Endothelial cell of umbilical vein (primary cell): ENCODE measurements around the gene ATP6V1F. TPM values are rescaled to one million over a fixed set of nuclear protein-coding genes. Genes with fewer than 3 reads are reported as not detected.

Source experiments
- BruUV-seq: library from RNA; stranded (reverse); fragments of 400-500 nt; replicated peaks from 2 replicates; lab custom pipeline; 2021; lab: Mats Ljungman, UMichigan
- CTCF ChIA-PET: fragments of 300-600, 350-600 bp; sonication (Branson Sonifier 250); formaldehyde crosslinking; loops from one replicate; lab custom pipeline; 2021; ENCODE audit warnings: antibody characterized with exemption, inconsistent platforms; lab: Charles Lee
- POLR2A ChIA-PET: fragments of 300-600, 350-600 bp; sonication (Branson Sonifier 250); formaldehyde crosslinking; loops from one replicate; lab custom pipeline; 2021; ENCODE audit warnings: antibody characterized with exemption, inconsistent platforms; lab: Charles Lee
- DNase-seq: peaks from one replicate; pipeline ENCODE4 v3.0.0-alpha.2; 2011; ENCODE audit warnings: low read depth, low spot score
- FAIRE-seq: peaks from 2 replicates; lab custom pipeline; 2011; peaks lifted over from hg19 to GRCh38; lab: Jason Lieb, UNC
- H2AFZ ChIP-seq: 2 replicates; pipeline ENCODE4 v1.6.0; 2012; ENCODE audit warnings: low read depth, low read length, control low read depth, inconsistent platforms
- H3K27ac ChIP-seq: 2 replicates; pipeline ENCODE4 v1.5.1; 2011; ENCODE audit warnings: low read depth, mild to moderate bottlenecking, control low read depth, low read length, moderate library complexity; ENCODE audit not compliant: insufficient read depth
- H3K27me3 ChIP-seq, 2 experiments: 2 replicates each; pipeline versions ENCODE4 v1.6.0 to v1.6.1; 2011; ENCODE audit warnings: low read length in 2 of 2, mixed read lengths in 1 of 2; ENCODE audit not compliant: control insufficient read depth in 2 of 2, insufficient read depth in 2 of 2
- H3K36me3 ChIP-seq, 2 experiments: 2 replicates in 1 of 2; 3 replicates in 1 of 2; pipeline ENCODE4 v1.5.1; 2011; ENCODE audit warnings: low read length in 2 of 2, mild to moderate bottlenecking in 1 of 2, moderate library complexity in 1 of 2; ENCODE audit not compliant: control insufficient read depth in 2 of 2, insufficient read depth in 2 of 2; ENCODE audit errors: extremely low read depth in 1 of 2
- H3K4me1 ChIP-seq: 3 replicates; pipeline ENCODE4 v1.5.1; 2011; ENCODE audit warnings: mild to moderate bottlenecking, low read length; ENCODE audit not compliant: control insufficient read depth, insufficient read depth; ENCODE audit errors: extremely low read depth
- H3K4me2 ChIP-seq: 2 replicates; pipeline ENCODE4 v1.6.1; 2011; ENCODE audit warnings: low read length, control low read depth, mixed read lengths; ENCODE audit not compliant: insufficient read depth
- H3K4me3 ChIP-seq, 3 experiments: fragments of 200-600 bp in 1 of 3; sonication (generic), shearing (Covaris generic) in 1 of 3; replicated peaks in 1 of 3; 2 replicates each; pipeline ENCODE4 v1.5.1; 2011 to 2016; ENCODE audit warnings: control low read depth in 3 of 3, low read length in 3 of 3, mild to moderate bottlenecking in 2 of 3, inconsistent platforms in 1 of 3, low read depth in 1 of 3, moderate library complexity in 1 of 3; ENCODE audit not compliant: insufficient read depth in 1 of 3
- H3K79me2 ChIP-seq: 2 replicates; pipeline ENCODE4 v1.6.0; 2012; ENCODE audit warnings: low read length, inconsistent platforms; ENCODE audit not compliant: control insufficient read depth, insufficient read depth
- H3K9ac ChIP-seq: replicated peaks from 2 replicates; pipeline ENCODE3; 2011; ENCODE audit warnings: low read length, control low read depth; ENCODE audit not compliant: insufficient read depth; ENCODE audit errors: extremely low read depth
- H3K9me1 ChIP-seq: replicated peaks from 3 replicates; pipeline ENCODE4 v1.6.0; 2011; ENCODE audit warnings: mild to moderate bottlenecking, low read length; ENCODE audit not compliant: control insufficient read depth, insufficient read depth; ENCODE audit errors: extremely low read depth
- H3K9me3 ChIP-seq: replicated peaks from 2 replicates; pipeline ENCODE4 v1.5.1; 2012; ENCODE audit warnings: low read length, inconsistent platforms; ENCODE audit not compliant: control insufficient read depth, insufficient read depth
- H4K20me1 ChIP-seq: replicated peaks from 2 replicates; pipeline ENCODE3; 2011; ENCODE audit warnings: mild to moderate bottlenecking, low read length; ENCODE audit not compliant: control insufficient read depth, insufficient read depth; ENCODE audit errors: extremely low read depth
- EZH2 ChIP-seq: IDR thresholded peaks from 2 replicates; pipeline ENCODE4 v1.6.1; 2012; ENCODE audit warnings: borderline replicate concordance, low read depth, mild to moderate bottlenecking, moderate library complexity, low read length, inconsistent platforms; ENCODE audit not compliant: severe bottlenecking
- FOS ChIP-seq: IDR thresholded peaks from 2 replicates; pipeline ENCODE4 v1.6.1; 2011; ENCODE audit warnings: mild to moderate bottlenecking, low read length, moderate library complexity, borderline replicate concordance; ENCODE audit not compliant: insufficient read depth
- JUN ChIP-seq: IDR thresholded peaks from 2 replicates; pipeline ENCODE4 v1.6.1; 2011; ENCODE audit warnings: borderline replicate concordance, low read depth; ENCODE audit not compliant: insufficient read length, insufficient read depth
- MYC ChIP-seq: IDR thresholded peaks from one replicate; pipeline ENCODE4 v1.6.1; 2011; ENCODE audit warnings: mild to moderate bottlenecking, low read depth, low read length
- POLR2A ChIP-seq: IDR thresholded peaks from 2 replicates; pipeline ENCODE4 v1.6.1; 2012; ENCODE audit warnings: low read depth, mild to moderate bottlenecking, control low read depth, low read length
- POLR2AphosphoS5 ChIP-seq: IDR thresholded peaks from 2 replicates; pipeline ENCODE4 v1.6.1; 2012; ENCODE audit warnings: low read depth, mild to moderate bottlenecking, control low read depth, low read length, moderate library complexity; ENCODE audit not compliant: insufficient read depth
- dilution Hi-C: fragments of 300-500 bp; cut with MboI; formaldehyde crosslinking; loops from one replicate; pipeline ENCODE4 v1.15.0; 2019; ENCODE audit warnings: low sequenced_read_pairs; ENCODE audit not compliant: extremely low pct_ligation_motif_present
- intact Hi-C: fragments of 100-400 bp; cut with micrococcal nuclease; formaldehyde crosslinking; loops from one replicate; pipeline ENCODE4 v1.10.0; 2022
- polyA plus RNA-seq, 4 experiments: library from polyadenylated mRNA; depleted of rRNA in 3 of 4; stranded (reverse) in 3 of 4; unstranded in 1 of 4; fragments of >200 nt; gene quantifications; 2 replicates each; pipeline versions ENCODE4 v1.2.1 to v1.2.3, GENCODE V29; 2011 to 2012; ENCODE audit warnings: missing spikeins in 1 of 4
- total RNA-seq: library from RNA; stranded (reverse); gene quantifications from 2 replicates; pipeline ENCODE4 v1.2.3, GENCODE V29; 2021
- TF ChIP-seq, protein P1 (sequence below), 2 donors: IDR thresholded peaks; 1 replicate in 1 of 2; 2 replicates in 1 of 2; pipeline ENCODE4 v1.5.1; 2011; ENCODE audit warnings: low read length in 2 of 2, mild to moderate bottlenecking in 2 of 2, moderate library complexity in 2 of 2, control low read depth in 1 of 2, inconsistent platforms in 1 of 2, low read depth in 1 of 2; ENCODE audit not compliant: insufficient read depth in 1 of 2; ENCODE audit errors: extremely low read depth in 1 of 2
- TF ChIP-seq, protein P2 (sequence below): IDR thresholded peaks from 2 replicates; pipeline ENCODE4 v1.6.1; 2011; ENCODE audit not compliant: insufficient read depth, insufficient read length

ATP6V1F gene
- total and polyA plus RNA-seq, 2 donors (not counting 3 experiments of a cell fraction or from before 2014, with no cell fraction given): 156 to 360 TPM

DNA sequence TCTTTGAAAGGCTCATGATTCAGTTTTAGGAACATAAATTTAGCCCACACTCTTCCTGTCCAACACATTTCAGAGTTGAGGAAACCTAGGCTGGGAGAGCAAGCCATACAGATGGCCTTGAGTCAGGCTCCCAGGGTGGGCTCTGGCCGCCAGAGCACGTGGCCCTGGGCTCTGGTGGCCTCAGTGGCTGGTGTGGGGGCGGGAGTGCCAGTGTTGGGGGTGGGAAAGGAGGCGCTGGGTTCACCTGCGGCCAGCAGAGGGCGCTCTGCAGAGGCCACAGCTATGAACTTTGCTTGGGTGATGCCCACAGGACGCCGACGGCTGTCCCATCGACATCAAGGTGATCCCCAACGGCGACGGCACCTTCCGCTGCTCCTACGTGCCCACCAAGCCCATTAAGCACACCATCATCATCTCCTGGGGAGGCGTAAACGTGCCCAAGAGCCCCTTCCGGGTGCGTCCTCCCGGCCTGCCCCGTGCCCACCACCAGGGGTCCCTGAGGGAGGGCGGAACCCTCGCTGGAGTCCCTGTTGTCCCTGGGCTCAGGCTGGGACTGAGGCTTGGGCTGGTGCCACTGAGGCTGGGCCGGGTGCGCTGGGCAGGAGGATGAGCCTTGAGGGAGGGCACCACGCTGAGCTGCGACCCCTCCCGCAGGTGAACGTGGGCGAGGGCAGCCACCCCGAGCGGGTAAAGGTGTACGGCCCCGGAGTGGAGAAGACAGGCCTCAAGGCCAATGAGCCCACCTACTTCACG is 20.6 kb upstream of the ATP6V1F start:
- dilution Hi-C loops: no loop called here
- TF ChIP-seq POLR2AphosphoS5: no peak
- no peak for TF ChIP-seq MYC
- TF ChIP-seq EZH2: no peak
- no peak for TF ChIP-seq POLR2A
- no peak for TF ChIP-seq JUN
- TF ChIP-seq, protein P1, sequence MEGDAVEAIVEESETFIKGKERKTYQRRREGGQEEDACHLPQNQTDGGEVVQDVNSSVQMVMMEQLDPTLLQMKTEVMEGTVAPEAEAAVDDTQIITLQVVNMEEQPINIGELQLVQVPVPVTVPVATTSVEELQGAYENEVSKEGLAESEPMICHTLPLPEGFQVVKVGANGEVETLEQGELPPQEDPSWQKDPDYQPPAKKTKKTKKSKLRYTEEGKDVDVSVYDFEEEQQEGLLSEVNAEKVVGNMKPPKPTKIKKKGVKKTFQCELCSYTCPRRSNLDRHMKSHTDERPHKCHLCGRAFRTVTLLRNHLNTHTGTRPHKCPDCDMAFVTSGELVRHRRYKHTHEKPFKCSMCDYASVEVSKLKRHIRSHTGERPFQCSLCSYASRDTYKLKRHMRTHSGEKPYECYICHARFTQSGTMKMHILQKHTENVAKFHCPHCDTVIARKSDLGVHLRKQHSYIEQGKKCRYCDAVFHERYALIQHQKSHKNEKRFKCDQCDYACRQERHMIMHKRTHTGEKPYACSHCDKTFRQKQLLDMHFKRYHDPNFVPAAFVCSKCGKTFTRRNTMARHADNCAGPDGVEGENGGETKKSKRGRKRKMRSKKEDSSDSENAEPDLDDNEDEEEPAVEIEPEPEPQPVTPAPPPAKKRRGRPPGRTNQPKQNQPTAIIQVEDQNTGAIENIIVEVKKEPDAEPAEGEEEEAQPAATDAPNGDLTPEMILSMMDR (IDR thresholded peaks at IDR 0.05; ENCODE audit: extremely low read depth in 1 of 2, insufficient read depth in 1 of 2, low read depth in 1 of 2, low read length in 2 of 2): peak; percentile 58 to 86
- TF ChIP-seq, protein P2, sequence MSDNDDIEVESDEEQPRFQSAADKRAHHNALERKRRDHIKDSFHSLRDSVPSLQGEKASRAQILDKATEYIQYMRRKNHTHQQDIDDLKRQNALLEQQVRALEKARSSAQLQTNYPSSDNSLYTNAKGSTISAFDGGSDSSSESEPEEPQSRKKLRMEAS: no peak
- TF ChIP-seq FOS: no peak
- DNase-seq: peak; percentile 41
- Histone ChIP-seq H3K4me2 (no peak overlapping the region), H3K9me3 (no peaks in the 10 kb centered on the region), H3K4me3 (no peak overlapping the region), H4K20me1 (no peaks in the 10 kb centered on the region), H3K9me1 (no peaks in the 10 kb centered on the region), H3K27ac (no peak overlapping the region), H3K9ac (no peak overlapping the region), H3K4me1 (no peaks in the 10 kb centered on the region), H2AFZ (no peak overlapping the region), H3K36me3 (peaks cover 12 to 82% of the 10 kb centered on the region in 2 experiments), H3K27me3 (no peaks in the 10 kb centered on the region), H3K79me2 (no peaks in the 10 kb centered on the region)
- POLR2A ChIA-PET: interaction anchor here (1.4 kb wide), 1 partner anchor 8 kb away, joined by 4 read pairs; no protein-coding TSS in a partner anchor
- FAIRE-seq: no peak
- intact Hi-C loops: loop anchor here (1.0 kb wide), 1 partner anchor 38 kb away; no protein-coding TSS in a partner anchor
- no TSS peak for BruUV-seq
- CTCF ChIA-PET: interaction anchor here (0.6 to 2.0 kb wide), 18 partner anchors 10 to 110 kb away, joined by 3 to 48 read pairs (median 3); partner anchors contain the start of gene ATP6V1F
